DND-41 (cell line): ENCODE measurements around the gene NHEJ1.
A peak's percentile ranks its signal among the peaks of the same experiment; 100 is the strongest.

Experiments
- ATAC-seq: fragments of 200-7000 bp; cut with Tn5 transposase; 3 replicates; pipeline ENCODE4 v1.9.1; 2021; ENCODE audit warnings: low read depth; ENCODE audit not compliant: insufficient read depth
- DNase-seq: peaks from one replicate; pipeline ENCODE4 v3.0.0-alpha.2; 2020
- H2AFZ ChIP-seq: 2 replicates; pipeline ENCODE4 v1.6.0; 2012; ENCODE audit warnings: low read depth, low read length
- H3K27ac ChIP-seq: 2 replicates; pipeline ENCODE4 v1.5.1; 2012; ENCODE audit warnings: low read length, inconsistent platforms
- H3K27me3 ChIP-seq: fragments of 200-600 bp; sonication (generic); 2 replicates; pipeline ENCODE4 v1.6.0; 2012; ENCODE audit warnings: low read length, mild to moderate bottlenecking, inconsistent platforms; ENCODE audit not compliant: insufficient read depth, poor library complexity
- H3K36me3 ChIP-seq: 2 replicates; pipeline ENCODE4 v1.5.1; 2012; ENCODE audit warnings: low read length, inconsistent platforms; ENCODE audit not compliant: insufficient read depth
- H3K4me1 ChIP-seq: 2 replicates; pipeline ENCODE4 v1.5.1; 2012; ENCODE audit warnings: mild to moderate bottlenecking, low read length; ENCODE audit not compliant: insufficient read depth
- H3K4me2 ChIP-seq: 2 replicates; pipeline ENCODE4 v1.6.0; 2012; ENCODE audit warnings: mild to moderate bottlenecking, moderate library complexity, low read length, inconsistent platforms; ENCODE audit not compliant: insufficient read depth
- H3K4me3 ChIP-seq, 2 experiments: fragments of 200-600 bp in 1 of 2; shearing (Covaris generic) in 1 of 2; 2 replicates each; pipeline ENCODE4 v1.5.1; 2012 to 2016; ENCODE audit warnings: inconsistent platforms in 2 of 2, low read length in 2 of 2, mild to moderate bottlenecking in 2 of 2, low read depth in 1 of 2, moderate library complexity in 1 of 2
- H3K79me2 ChIP-seq: 2 replicates; pipeline ENCODE4 v1.6.0; 2012; ENCODE audit warnings: low read length, inconsistent platforms; ENCODE audit not compliant: insufficient read depth
- H3K9ac ChIP-seq: 2 replicates; pipeline ENCODE4 v1.6.0; 2012; ENCODE audit warnings: low read depth, mild to moderate bottlenecking, inconsistent platforms, low read length, moderate library complexity
- H3K9me3 ChIP-seq: 2 replicates; pipeline ENCODE4 v1.5.1; 2012; ENCODE audit warnings: low read length, moderate library complexity, mild to moderate bottlenecking, inconsistent platforms; ENCODE audit not compliant: insufficient read depth, severe bottlenecking
- H4K20me1 ChIP-seq: 2 replicates; pipeline ENCODE4 v1.6.0; 2012; ENCODE audit warnings: low read length; ENCODE audit not compliant: insufficient read depth
- CTCF ChIP-seq: IDR thresholded peaks from 2 replicates; pipeline ENCODE4 v1.5.1; 2012; ENCODE audit warnings: borderline replicate concordance, low read length, moderate library complexity, mild to moderate bottlenecking; ENCODE audit not compliant: poor library complexity, severe bottlenecking; ENCODE audit errors: extremely low read depth
- EZH2 ChIP-seq: IDR thresholded peaks from 3 replicates; pipeline ENCODE4 v1.6.1; 2012; ENCODE audit warnings: borderline replicate concordance, low read depth, mild to moderate bottlenecking, moderate library complexity, low read length, inconsistent platforms; ENCODE audit not compliant: severe bottlenecking

NHEJ1 gene

GRCh38 chr2:219031005-219031738, 129.4 kb downstream of the NHEJ1 start:
- no peak overlapping the region for H3K4me2 ChIP-seq
- H4K20me1 ChIP-seq = peaks cover 8% of the 10 kb centered on the region; the same call in 1 of the 2 replicates
- ATAC-seq (no peak), DNase-seq (no peak)
- no peak overlapping the region for H3K27ac ChIP-seq
- no peaks in the 10 kb centered on the region for H3K9me3 ChIP-seq
- no peak overlapping the region for H3K4me3 ChIP-seq
- H3K36me3 ChIP-seq = no peaks in the 10 kb centered on the region
- no peak overlapping the region for H3K9ac ChIP-seq
- H3K4me1 ChIP-seq = no peaks in the 10 kb centered on the region
- no peaks in the 10 kb centered on the region for H3K79me2 ChIP-seq
- TF ChIP-seq CTCF (no peak), EZH2 (no peak)
- no peak overlapping the region for H2AFZ ChIP-seq
- peaks cover 11% of the 10 kb centered on the region for H3K27me3 ChIP-seq

- ATAC-seq = 0 out of 3 replicates have a peak, but pooled peaks have one; percentile 6
- Histone ChIP-seq H3K79me2 (no peaks in the 10 kb centered on the region), H3K27me3 (peaks cover 17% of the 10 kb centered on the region), H4K20me1 (peaks cover 8% of the 10 kb centered on the region; the same call in 1 of the 2 replicates), H3K36me3 (no peaks in the 10 kb centered on the region), H3K4me1 (no peaks in the 10 kb centered on the region), H3K4me3 (no peak overlapping the region), H2AFZ (no peak overlapping the region), H3K27ac (no peak overlapping the region), H3K4me2 (no peak overlapping the region), H3K9ac (no peak overlapping the region), H3K9me3 (no peaks in the 10 kb centered on the region)
- no peak for DNase-seq
- TF ChIP-seq CTCF (no peak), EZH2 (no peak)
Measured at GRCh38 chr2:219030177-219030940, 130.3 kb downstream of the NHEJ1 start.

GRCh38 chr2:219029829-219030165, 130.8 kb downstream of the NHEJ1 start:
- DNase-seq (peak; percentile 79), ATAC-seq (peak; percentile 95)
- Histone ChIP-seq H3K27ac (no peak overlapping the region), H3K4me1 (no peaks in the 10 kb centered on the region), H3K9ac (no peak overlapping the region), H4K20me1 (peaks cover 8% of the 10 kb centered on the region; the same call in 1 of the 2 replicates), H3K9me3 (no peaks in the 10 kb centered on the region), H3K36me3 (no peaks in the 10 kb centered on the region), H3K79me2 (no peaks in the 10 kb centered on the region), H2AFZ (no peak overlapping the region), H3K4me2 (no peak overlapping the region), H3K27me3 (peaks cover 17% of the 10 kb centered on the region), H3K4me3 (no peak overlapping the region)
- TF ChIP-seq CTCF = peak; percentile 98
- no peak for TF ChIP-seq EZH2
